WTC11 (cell line): ENCODE data around the gene ACMSD. TPM values are rescaled to one million over a fixed set of nuclear protein-coding genes. Genes with fewer than 3 reads are reported as not detected.

ENCODE experiments used
- ATAC-seq: fragments of 200-7000 bp; cut with Tn5 transposase; 2 replicates; pipeline ENCODE4 v1.10.0; 2021; ENCODE audit warnings: mild to moderate bottlenecking, moderate library complexity
- CTCF ChIA-PET: fragments of 300-600 bp; sonication (Branson Sonifier 250); formaldehyde crosslinking; loops from one replicate; lab custom pipeline; 2021; ENCODE audit warnings: antibody characterized with exemption; lab: Charles Lee
- POLR2A ChIA-PET: fragments of 350-600 bp; sonication (Branson Sonifier 250); formaldehyde crosslinking; loops from one replicate; lab custom pipeline; 2021; ENCODE audit warnings: antibody characterized with exemption; lab: Charles Lee
- DNase-seq: peaks from one replicate; pipeline ENCODE4 v3.0.0; 2021; ENCODE audit warnings: low spot score
- H3K27ac Mint-ChIP-seq: 2 replicates; pipeline ENCODE4 v1.8.0; 2021; ENCODE audit warnings: mixed read lengths
- H3K27me3 Mint-ChIP-seq: 2 replicates; pipeline ENCODE4 v1.8.0; 2021; ENCODE audit warnings: low read depth, mild to moderate bottlenecking, moderate library complexity, mixed read lengths
- H3K36me3 Mint-ChIP-seq: 2 replicates; pipeline ENCODE4 v1.8.0; 2021; ENCODE audit warnings: mixed read lengths
- H3K4me1 Mint-ChIP-seq: 2 replicates; pipeline ENCODE4 v1.8.0; 2022; ENCODE audit warnings: mixed read lengths
- H3K4me3 Mint-ChIP-seq: 2 replicates; pipeline ENCODE4 v1.8.0; 2021; ENCODE audit warnings: mild to moderate bottlenecking, moderate library complexity, mixed read lengths
- H3K9me3 Mint-ChIP-seq: 2 replicates; pipeline ENCODE4 v1.8.0; 2021; ENCODE audit warnings: mixed read lengths
- ATF2 ChIP-seq: sonication (generic); formaldehyde crosslinking; IDR thresholded peaks from 2 replicates; pipeline ENCODE4 v1.8.1; 2022; ENCODE audit warnings: low read depth, missing genetic modification reagents, borderline replicate concordance
- CREM ChIP-seq: sonication (generic); formaldehyde crosslinking; IDR thresholded peaks from 2 replicates; pipeline ENCODE4 v1.8.1; 2022; ENCODE audit warnings: mild to moderate bottlenecking, missing genetic modification reagents, moderate library complexity
- ELF4 ChIP-seq: sonication (generic); formaldehyde crosslinking; IDR thresholded peaks from 2 replicates; pipeline ENCODE4 v1.8.1; 2022; ENCODE audit warnings: low read depth, mild to moderate bottlenecking, moderate library complexity, missing genetic modification reagents
- ERG ChIP-seq: fragments of 250-450 bp; sonication (Bioruptor Pico); IDR thresholded peaks from 2 replicates; pipeline ENCODE4 v1.8.0; 2021; ENCODE audit warnings: mild to moderate bottlenecking
- GABPB1 ChIP-seq: sonication (generic); formaldehyde crosslinking; IDR thresholded peaks from 2 replicates; pipeline ENCODE4 v1.8.1; 2023; ENCODE audit warnings: mild to moderate bottlenecking, missing genetic modification reagents
- GTF2I ChIP-seq: fragments of 250-450 bp; sonication (Bioruptor Pico); conservative IDR thresholded peaks from 2 replicates; pipeline ENCODE4 v1.4.0; 2021; ENCODE audit warnings: mild to moderate bottlenecking
- IRF2 ChIP-seq: sonication (generic); formaldehyde crosslinking; IDR thresholded peaks from 2 replicates; pipeline ENCODE4 v1.8.0; 2022; ENCODE audit warnings: low read depth, missing genetic modification reagents, borderline replicate concordance
- MAX ChIP-seq: sonication (generic); formaldehyde crosslinking; IDR thresholded peaks from 2 replicates; pipeline ENCODE4 v1.8.0; 2022; ENCODE audit warnings: mild to moderate bottlenecking, missing genetic modification reagents
- NFATC4 ChIP-seq: fragments of 250-450 bp; sonication (Bioruptor Pico); IDR thresholded peaks from 2 replicates; pipeline ENCODE4 v1.9.0; 2021; ENCODE audit warnings: mild to moderate bottlenecking
- NR2C2 ChIP-seq: sonication (generic); formaldehyde crosslinking; IDR thresholded peaks from 2 replicates; pipeline ENCODE4 v1.8.0; 2022; ENCODE audit warnings: mild to moderate bottlenecking, missing genetic modification reagents
- OVOL2 ChIP-seq: fragments of 250-450 bp; sonication (Bioruptor Pico); IDR thresholded peaks from 2 replicates; pipeline ENCODE4 v1.9.0; 2021; ENCODE audit warnings: mild to moderate bottlenecking, borderline replicate concordance
- RELA ChIP-seq: sonication (generic); formaldehyde crosslinking; IDR thresholded peaks from 2 replicates; pipeline ENCODE4 v1.8.1; 2022; ENCODE audit warnings: missing genetic modification reagents, mild to moderate bottlenecking, borderline replicate concordance
- SMAD4 ChIP-seq: sonication (generic); formaldehyde crosslinking; IDR thresholded peaks from 2 replicates; pipeline ENCODE4 v1.8.0; 2022; ENCODE audit warnings: mild to moderate bottlenecking, missing genetic modification reagents
- SOX15 ChIP-seq: fragments of 250-450 bp; sonication (Bioruptor Pico); IDR thresholded peaks from 2 replicates; pipeline ENCODE4 v1.9.0; 2021; ENCODE audit warnings: mild to moderate bottlenecking
- TCF7 ChIP-seq: sonication (generic); formaldehyde crosslinking; IDR thresholded peaks from 2 replicates; pipeline ENCODE4 v1.8.0; 2022; ENCODE audit warnings: mild to moderate bottlenecking, low read depth, missing genetic modification reagents, moderate library complexity
- TEAD4 ChIP-seq: sonication (generic); formaldehyde crosslinking; IDR thresholded peaks from 2 replicates; pipeline ENCODE4 v1.8.0; 2022; ENCODE audit warnings: mild to moderate bottlenecking, missing genetic modification reagents
- ZBTB21 ChIP-seq: sonication (generic); formaldehyde crosslinking; IDR thresholded peaks from 2 replicates; pipeline ENCODE4 v1.8.1; 2023; ENCODE audit warnings: mild to moderate bottlenecking, missing genetic modification reagents, borderline replicate concordance
- ZNF232 ChIP-seq: sonication (generic); formaldehyde crosslinking; IDR thresholded peaks from 2 replicates; pipeline ENCODE4 v1.8.0; 2022; ENCODE audit warnings: mild to moderate bottlenecking, missing genetic modification reagents
- total RNA-seq: library from RNA; stranded (reverse); gene quantifications from 3 replicates; pipeline ENCODE4 v1.2.3, GENCODE V29; 2021
- TF ChIP-seq, protein P1 (sequence below): sonication (generic); formaldehyde crosslinking; IDR thresholded peaks from 2 replicates; pipeline ENCODE4 v1.8.0; 2022; ENCODE audit warnings: mild to moderate bottlenecking, missing genetic modification reagents
- TF ChIP-seq, protein P2 (sequence below): fragments of 250-450 bp; sonication (Bioruptor Pico); IDR thresholded peaks from 2 replicates; pipeline ENCODE4 v1.9.0; 2021; ENCODE audit warnings: mild to moderate bottlenecking
- TF ChIP-seq, protein P3 (sequence below): sonication (generic); formaldehyde crosslinking; IDR thresholded peaks from 2 replicates; pipeline ENCODE4 v1.8.0; 2022; ENCODE audit warnings: mild to moderate bottlenecking, missing genetic modification reagents
- TF ChIP-seq, protein P4 (sequence below): sonication (generic); formaldehyde crosslinking; conservative IDR thresholded peaks from 2 replicates; pipeline ENCODE4 v1.8.1; 2023; ENCODE audit warnings: mild to moderate bottlenecking, low read depth, missing genetic modification reagents, moderate library complexity
- TF ChIP-seq, protein P5 (sequence below): sonication (generic); formaldehyde crosslinking; IDR thresholded peaks from 2 replicates; pipeline ENCODE4 v1.8.1; 2022; ENCODE audit warnings: missing genetic modification reagents, borderline replicate concordance
- TF ChIP-seq, protein P6 (sequence below): sonication (generic); formaldehyde crosslinking; conservative IDR thresholded peaks from 2 replicates; pipeline ENCODE4 v1.8.1; 2022; ENCODE audit warnings: mild to moderate bottlenecking, missing genetic modification reagents

ACMSD gene
- total RNA-seq, 1 experiment from 2014 or later = not detected

- Mint-ChIP-seq H3K9me3 (peaks cover 30% of the 10 kb centered on the region), H3K4me3 (no peak overlapping the region), H3K27me3 (no peaks in the 10 kb centered on the region), H3K27ac (no peak overlapping the region), H3K4me1 (peaks cover 6% of the 10 kb centered on the region), H3K36me3 (peaks cover 7% of the 10 kb centered on the region)
- no peak for TF ChIP-seq ELF4 (CRISPR knock-in tag)
- TF ChIP-seq ATF2 (CRISPR knock-in tag) = no peak
- no peak for TF ChIP-seq CREM
- no peak for TF ChIP-seq OVOL2
- TF ChIP-seq, protein P1, sequence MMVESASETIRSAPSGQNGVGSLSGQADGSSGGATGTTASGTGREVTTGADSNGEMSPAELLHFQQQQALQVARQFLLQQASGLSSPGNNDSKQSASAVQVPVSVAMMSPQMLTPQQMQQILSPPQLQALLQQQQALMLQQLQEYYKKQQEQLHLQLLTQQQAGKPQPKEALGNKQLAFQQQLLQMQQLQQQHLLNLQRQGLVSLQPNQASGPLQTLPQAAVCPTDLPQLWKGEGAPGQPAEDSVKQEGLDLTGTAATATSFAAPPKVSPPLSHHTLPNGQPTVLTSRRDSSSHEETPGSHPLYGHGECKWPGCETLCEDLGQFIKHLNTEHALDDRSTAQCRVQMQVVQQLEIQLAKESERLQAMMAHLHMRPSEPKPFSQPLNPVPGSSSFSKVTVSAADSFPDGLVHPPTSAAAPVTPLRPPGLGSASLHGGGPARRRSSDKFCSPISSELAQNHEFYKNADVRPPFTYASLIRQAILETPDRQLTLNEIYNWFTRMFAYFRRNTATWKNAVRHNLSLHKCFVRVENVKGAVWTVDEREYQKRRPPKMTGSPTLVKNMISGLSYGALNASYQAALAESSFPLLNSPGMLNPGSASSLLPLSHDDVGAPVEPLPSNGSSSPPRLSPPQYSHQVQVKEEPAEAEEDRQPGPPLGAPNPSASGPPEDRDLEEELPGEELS = no peak
- TF ChIP-seq ZBTB21 (CRISPR knock-in tag) = no peak
- TF ChIP-seq NFATC4 (CRISPR knock-in tag) = no peak
- TF ChIP-seq MAX = no peak
- no peak for TF ChIP-seq ERG (CRISPR knock-in tag)
- TF ChIP-seq, protein P2, sequence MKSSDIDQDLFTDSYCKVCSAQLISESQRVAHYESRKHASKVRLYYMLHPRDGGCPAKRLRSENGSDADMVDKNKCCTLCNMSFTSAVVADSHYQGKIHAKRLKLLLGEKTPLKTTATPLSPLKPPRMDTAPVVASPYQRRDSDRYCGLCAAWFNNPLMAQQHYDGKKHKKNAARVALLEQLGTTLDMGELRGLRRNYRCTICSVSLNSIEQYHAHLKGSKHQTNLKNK (CRISPR knock-in tag) = no peak
- no peak for TF ChIP-seq NR2C2 (CRISPR knock-in tag)
- TF ChIP-seq, protein P3, sequence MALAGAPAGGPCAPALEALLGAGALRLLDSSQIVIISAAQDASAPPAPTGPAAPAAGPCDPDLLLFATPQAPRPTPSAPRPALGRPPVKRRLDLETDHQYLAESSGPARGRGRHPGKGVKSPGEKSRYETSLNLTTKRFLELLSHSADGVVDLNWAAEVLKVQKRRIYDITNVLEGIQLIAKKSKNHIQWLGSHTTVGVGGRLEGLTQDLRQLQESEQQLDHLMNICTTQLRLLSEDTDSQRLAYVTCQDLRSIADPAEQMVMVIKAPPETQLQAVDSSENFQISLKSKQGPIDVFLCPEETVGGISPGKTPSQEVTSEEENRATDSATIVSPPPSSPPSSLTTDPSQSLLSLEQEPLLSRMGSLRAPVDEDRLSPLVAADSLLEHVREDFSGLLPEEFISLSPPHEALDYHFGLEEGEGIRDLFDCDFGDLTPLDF = no peak
- no peak for TF ChIP-seq ZNF232
- TF ChIP-seq, protein P4, sequence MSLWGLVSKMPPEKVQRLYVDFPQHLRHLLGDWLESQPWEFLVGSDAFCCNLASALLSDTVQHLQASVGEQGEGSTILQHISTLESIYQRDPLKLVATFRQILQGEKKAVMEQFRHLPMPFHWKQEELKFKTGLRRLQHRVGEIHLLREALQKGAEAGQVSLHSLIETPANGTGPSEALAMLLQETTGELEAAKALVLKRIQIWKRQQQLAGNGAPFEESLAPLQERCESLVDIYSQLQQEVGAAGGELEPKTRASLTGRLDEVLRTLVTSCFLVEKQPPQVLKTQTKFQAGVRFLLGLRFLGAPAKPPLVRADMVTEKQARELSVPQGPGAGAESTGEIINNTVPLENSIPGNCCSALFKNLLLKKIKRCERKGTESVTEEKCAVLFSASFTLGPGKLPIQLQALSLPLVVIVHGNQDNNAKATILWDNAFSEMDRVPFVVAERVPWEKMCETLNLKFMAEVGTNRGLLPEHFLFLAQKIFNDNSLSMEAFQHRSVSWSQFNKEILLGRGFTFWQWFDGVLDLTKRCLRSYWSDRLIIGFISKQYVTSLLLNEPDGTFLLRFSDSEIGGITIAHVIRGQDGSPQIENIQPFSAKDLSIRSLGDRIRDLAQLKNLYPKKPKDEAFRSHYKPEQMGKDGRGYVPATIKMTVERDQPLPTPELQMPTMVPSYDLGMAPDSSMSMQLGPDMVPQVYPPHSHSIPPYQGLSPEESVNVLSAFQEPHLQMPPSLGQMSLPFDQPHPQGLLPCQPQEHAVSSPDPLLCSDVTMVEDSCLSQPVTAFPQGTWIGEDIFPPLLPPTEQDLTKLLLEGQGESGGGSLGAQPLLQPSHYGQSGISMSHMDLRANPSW = no peak
- TF ChIP-seq SMAD4 (CRISPR knock-in tag) = no peak
- TF ChIP-seq TEAD4 (CRISPR knock-in tag) = no peak
- TF ChIP-seq GABPB1 = no peak
- ATAC-seq (no peak), DNase-seq (no peak)
- ChIA-PET CTCF (no interaction called here), POLR2A (no interaction called here)
These were observed 73.9 kb downstream of the ACMSD start for GRCh38 chr2:134912361-134912760.

GRCh38 chr2:134917360-134917865, 79.0 kb downstream of the ACMSD start:
- Mint-ChIP-seq H3K27me3 (no peaks in the 10 kb centered on the region), H3K36me3 (peaks cover 16% of the 10 kb centered on the region), H3K9me3 (peaks cover 18% of the 10 kb centered on the region), H3K4me1 (peaks cover 24% of the 10 kb centered on the region), H3K27ac (peak overlapping the region; percentile 100), H3K4me3 (peak overlapping the region; percentile 99)
- POLR2A ChIA-PET = no interaction called here
- DNase-seq (no peak), ATAC-seq (no peak)
- CTCF ChIA-PET = interaction anchor here (0.9 to 1.7 kb wide), 2 partner anchors 19 to 467 kb away, joined by 3 to 9 read pairs; no protein-coding TSS in a partner anchor
- TF ChIP-seq, protein P5, sequence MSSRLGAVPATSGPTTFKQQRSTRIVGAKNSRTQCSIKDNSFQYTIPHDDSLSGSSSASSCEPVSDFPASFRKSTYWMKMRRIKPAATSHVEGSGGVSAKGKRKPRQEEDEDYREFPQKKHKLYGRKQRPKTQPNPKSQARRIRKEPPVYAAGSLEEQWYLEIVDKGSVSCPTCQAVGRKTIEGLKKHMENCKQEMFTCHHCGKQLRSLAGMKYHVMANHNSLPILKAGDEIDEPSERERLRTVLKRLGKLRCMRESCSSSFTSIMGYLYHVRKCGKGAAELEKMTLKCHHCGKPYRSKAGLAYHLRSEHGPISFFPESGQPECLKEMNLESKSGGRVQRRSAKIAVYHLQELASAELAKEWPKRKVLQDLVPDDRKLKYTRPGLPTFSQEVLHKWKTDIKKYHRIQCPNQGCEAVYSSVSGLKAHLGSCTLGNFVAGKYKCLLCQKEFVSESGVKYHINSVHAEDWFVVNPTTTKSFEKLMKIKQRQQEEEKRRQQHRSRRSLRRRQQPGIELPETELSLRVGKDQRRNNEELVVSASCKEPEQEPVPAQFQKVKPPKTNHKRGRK = no peak
- TF ChIP-seq TCF7 (CRISPR knock-in tag) (no peak), GTF2I (no peak), SOX15 (CRISPR knock-in tag) (no peak), RELA (CRISPR knock-in tag) (no peak), IRF2 (CRISPR knock-in tag) (no peak)
- TF ChIP-seq, protein P6, sequence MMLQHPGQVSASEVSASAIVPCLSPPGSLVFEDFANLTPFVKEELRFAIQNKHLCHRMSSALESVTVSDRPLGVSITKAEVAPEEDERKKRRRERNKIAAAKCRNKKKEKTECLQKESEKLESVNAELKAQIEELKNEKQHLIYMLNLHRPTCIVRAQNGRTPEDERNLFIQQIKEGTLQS (CRISPR knock-in tag) = no peak
